Keratinocyte (primary cell): ENCODE data around the gene TSPAN18. TPM values are rescaled to one million over a fixed set of nuclear protein-coding genes. Genes with fewer than 3 reads are reported as not detected.

Experiments used
- DNase-seq: peaks from one replicate; pipeline ENCODE4 v3.0.0-alpha.2; 2011; ENCODE audit warnings: low read depth, missing footprints, low spot score
- FAIRE-seq: peaks from 2 replicates; lab custom pipeline; 2011; peaks lifted over from hg19 to GRCh38; lab: Jason Lieb, UNC
- H2AFZ ChIP-seq: 2 replicates; pipeline ENCODE4 v1.6.0; 2012; ENCODE audit warnings: low read length, control low read depth, inconsistent platforms; ENCODE audit not compliant: control insufficient read depth
- H3K27ac ChIP-seq: 2 replicates; pipeline ENCODE4 v1.5.1; 2011; ENCODE audit warnings: low read length; ENCODE audit not compliant: control insufficient read depth, insufficient read depth
- H3K27me3 ChIP-seq: 3 replicates; pipeline ENCODE4 v1.6.0; 2011; ENCODE audit warnings: low read length; ENCODE audit not compliant: control insufficient read depth, insufficient read depth; ENCODE audit errors: extremely low read depth
- H3K36me3 ChIP-seq, 2 experiments: 2 replicates in 1 of 2; 3 replicates in 1 of 2; pipeline ENCODE4 v1.5.1; 2011; ENCODE audit warnings: low read length in 2 of 2, mild to moderate bottlenecking in 1 of 2; ENCODE audit not compliant: control insufficient read depth in 2 of 2, insufficient read depth in 2 of 2; ENCODE audit errors: extremely low read depth in 1 of 2
- H3K4me1 ChIP-seq: 3 replicates; pipeline ENCODE4 v1.5.1; 2011; ENCODE audit warnings: low read length; ENCODE audit not compliant: control insufficient read depth, insufficient read depth; ENCODE audit errors: extremely low read depth
- H3K4me2 ChIP-seq: 3 replicates; pipeline ENCODE4 v1.6.0; 2011; ENCODE audit warnings: low read depth, low read length; ENCODE audit not compliant: control insufficient read depth, insufficient read depth; ENCODE audit errors: extremely low read depth
- H3K4me3 ChIP-seq, 3 experiments: fragments of 200-600 bp in 1 of 3; sonication (generic) in 1 of 3; 2 replicates in 2 of 3; 3 replicates in 1 of 3; pipeline ENCODE4 v1.5.1; 2011 to 2016; ENCODE audit warnings: low read length in 3 of 3, mild to moderate bottlenecking in 3 of 3, control low read depth in 2 of 3, inconsistent platforms in 1 of 3, low read depth in 1 of 3, mixed read lengths in 1 of 3, mixed run types in 1 of 3, moderate library complexity in 1 of 3; ENCODE audit not compliant: control insufficient read depth in 2 of 3, insufficient read depth in 2 of 3; ENCODE audit errors: extremely low read depth in 1 of 3
- H3K79me2 ChIP-seq: 2 replicates; pipeline ENCODE4 v1.6.0; 2012; ENCODE audit warnings: low read length; ENCODE audit not compliant: control insufficient read depth, insufficient read depth
- H3K9ac ChIP-seq: 3 replicates; pipeline ENCODE4 v1.6.0; 2011; ENCODE audit warnings: low read length; ENCODE audit not compliant: control insufficient read depth, insufficient read depth; ENCODE audit errors: extremely low read depth
- H3K9me1 ChIP-seq: 3 replicates; pipeline ENCODE4 v1.6.0; 2011; ENCODE audit warnings: low read length; ENCODE audit not compliant: control insufficient read depth, insufficient read depth; ENCODE audit errors: extremely low read depth
- H3K9me3 ChIP-seq: 2 replicates; pipeline ENCODE4 v1.5.1; 2012; ENCODE audit warnings: low read depth, low read length; ENCODE audit not compliant: control insufficient read depth
- H4K20me1 ChIP-seq: 3 replicates; pipeline ENCODE4 v1.6.0; 2011; ENCODE audit warnings: low read length; ENCODE audit not compliant: control insufficient read depth, insufficient read depth; ENCODE audit errors: extremely low read depth
- EZH2 ChIP-seq: IDR thresholded peaks from one replicate; pipeline ENCODE4 v1.6.1; 2012; ENCODE audit warnings: inconsistent platforms, mild to moderate bottlenecking, low read length, moderate library complexity
- dilution Hi-C: fragments of 300-500 bp; cut with MboI; formaldehyde crosslinking; loops from one replicate; pipeline ENCODE4 v1.7.0; 2020; ENCODE audit warnings: low sequenced_read_pairs; ENCODE audit not compliant: extremely low pct_ligation_motif_present
- polyA plus RNA-seq, 5 experiments: library from polyadenylated mRNA; depleted of rRNA in 3 of 5; stranded (reverse) in 3 of 5; stranded (forward) in 1 of 5; unstranded in 1 of 5; fragments of >200 nt; gene quantifications; 1 replicate in 1 of 5; 2 replicates in 3 of 5; 3 replicates in 1 of 5; pipeline versions ENCODE4 v1.2.1 to v1.2.3, GENCODE V29; 2011 to 2012; ENCODE audit warnings: missing spikeins in 2 of 5, low read depth in 1 of 5, low replicate concordance in 1 of 5
- TF ChIP-seq, protein P1 (sequence below), 3 experiments: IDR thresholded peaks in 1 of 3; conservative IDR thresholded peaks in 1 of 3; optimal IDR thresholded peaks in 1 of 3; 2 replicates in 2 of 3; 3 replicates in 1 of 3; pipeline versions ENCODE3 to v1.5.1; 2011; ENCODE audit warnings: low read length in 3 of 3, mild to moderate bottlenecking in 3 of 3, moderate library complexity in 2 of 3, control low read depth in 1 of 3, inconsistent platforms in 1 of 3; ENCODE audit not compliant: insufficient read depth in 2 of 3; ENCODE audit errors: extremely low read depth in 1 of 3

Gene TSPAN18
- polyA plus RNA-seq, 1 donor (not counting 4 experiments of a cell fraction or from before 2014, with no cell fraction given) = not detected

DNA sequence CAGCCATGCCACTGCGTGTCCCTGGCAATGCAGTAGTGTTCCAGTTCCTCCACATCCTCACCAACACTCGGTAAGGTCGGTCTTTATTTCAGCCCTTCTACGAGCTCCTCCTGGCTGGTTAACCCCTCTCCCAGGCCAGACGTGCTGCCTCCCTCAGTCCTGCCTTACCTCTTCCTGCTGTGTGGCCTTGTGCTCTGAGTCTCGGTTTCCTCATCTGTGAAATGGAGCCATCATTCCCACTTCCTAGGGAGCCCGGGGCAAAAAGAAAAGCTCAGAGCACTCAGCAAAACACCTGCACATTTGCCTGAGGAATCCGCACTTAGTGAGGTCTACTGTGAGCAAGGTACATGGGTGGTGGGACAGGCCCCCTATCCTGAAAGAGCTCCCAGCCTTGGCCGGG lies 214.1 kb downstream of the TSPAN18 start:
- Histone ChIP-seq H3K27ac (no peak overlapping the region), H2AFZ (no peak overlapping the region), H3K79me2 (peaks cover 11% of the 10 kb centered on the region), H3K36me3 (peaks cover 3 to 7% of the 10 kb centered on the region in 2 experiments), H3K9me3 (no peaks in the 10 kb centered on the region), H3K4me2 (no peak overlapping the region), H4K20me1 (peaks cover 19% of the 10 kb centered on the region), H3K4me3 (no peak overlapping the region), H3K27me3 (no peaks in the 10 kb centered on the region), H3K9me1 (no peaks in the 10 kb centered on the region), H3K9ac (no peak overlapping the region), H3K4me1 (peaks cover 16% of the 10 kb centered on the region)
- FAIRE-seq (no peak), DNase-seq (no peak)
- TF ChIP-seq EZH2 = no peak
- TF ChIP-seq, protein P1, sequence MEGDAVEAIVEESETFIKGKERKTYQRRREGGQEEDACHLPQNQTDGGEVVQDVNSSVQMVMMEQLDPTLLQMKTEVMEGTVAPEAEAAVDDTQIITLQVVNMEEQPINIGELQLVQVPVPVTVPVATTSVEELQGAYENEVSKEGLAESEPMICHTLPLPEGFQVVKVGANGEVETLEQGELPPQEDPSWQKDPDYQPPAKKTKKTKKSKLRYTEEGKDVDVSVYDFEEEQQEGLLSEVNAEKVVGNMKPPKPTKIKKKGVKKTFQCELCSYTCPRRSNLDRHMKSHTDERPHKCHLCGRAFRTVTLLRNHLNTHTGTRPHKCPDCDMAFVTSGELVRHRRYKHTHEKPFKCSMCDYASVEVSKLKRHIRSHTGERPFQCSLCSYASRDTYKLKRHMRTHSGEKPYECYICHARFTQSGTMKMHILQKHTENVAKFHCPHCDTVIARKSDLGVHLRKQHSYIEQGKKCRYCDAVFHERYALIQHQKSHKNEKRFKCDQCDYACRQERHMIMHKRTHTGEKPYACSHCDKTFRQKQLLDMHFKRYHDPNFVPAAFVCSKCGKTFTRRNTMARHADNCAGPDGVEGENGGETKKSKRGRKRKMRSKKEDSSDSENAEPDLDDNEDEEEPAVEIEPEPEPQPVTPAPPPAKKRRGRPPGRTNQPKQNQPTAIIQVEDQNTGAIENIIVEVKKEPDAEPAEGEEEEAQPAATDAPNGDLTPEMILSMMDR (optimal IDR thresholded peaks at IDR 0.05 in 1 of 3, IDR thresholded peaks at IDR 0.05 in 1 of 3, conservative IDR thresholded peaks at IDR 0.05 in 1 of 3; ENCODE audit: extremely low read depth in 1 of 3, insufficient read depth in 2 of 3, low read length in 3 of 3) = no peak
- dilution Hi-C loops = loop anchor here (25.0 kb wide), 1 partner anchor 396 kb away; no protein-coding TSS in a partner anchor

DNA sequence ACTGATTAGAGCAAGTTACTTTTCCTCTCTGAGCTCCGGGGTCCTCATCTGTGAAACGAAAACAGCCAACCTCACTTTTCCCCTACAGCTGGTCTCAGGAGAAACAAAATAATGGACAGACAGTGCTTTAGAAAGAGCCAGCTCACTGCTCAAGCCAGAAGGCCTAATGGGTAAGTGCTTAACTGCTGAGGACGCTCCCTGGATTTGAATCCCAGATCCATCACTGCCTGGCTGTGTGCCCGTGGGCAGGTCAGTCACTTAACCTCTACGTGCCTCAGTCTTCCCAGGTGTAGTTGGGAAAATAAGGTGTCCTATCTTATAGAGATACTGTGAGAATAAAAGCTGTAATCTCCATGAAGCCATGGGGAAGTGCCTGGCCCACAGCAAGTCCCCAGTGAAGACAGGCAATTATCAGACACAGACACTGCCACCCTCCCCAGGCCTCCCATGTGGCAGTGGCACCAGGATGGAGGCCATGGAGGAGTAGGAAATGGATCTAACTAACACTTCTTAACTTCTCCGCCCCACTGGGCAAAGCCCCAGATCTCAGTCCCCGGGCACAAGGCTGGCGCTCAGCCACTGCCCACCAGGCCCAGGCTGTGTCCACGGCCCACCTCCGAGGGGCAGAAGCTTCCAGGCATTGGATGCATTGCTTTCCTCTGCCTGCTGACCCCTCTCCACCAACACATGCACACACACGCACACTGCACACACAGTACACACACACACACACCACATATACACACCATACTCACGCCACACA lies 214.7 kb downstream of the TSPAN18 start:
- no peaks in the 10 kb centered on the region for H3K27me3 ChIP-seq
- H3K4me3 ChIP-seq = no peak overlapping the region
- DNase-seq = no peak
- H3K79me2 ChIP-seq = peaks cover 11% of the 10 kb centered on the region
- no peak for TF ChIP-seq EZH2
- TF ChIP-seq, protein P1 (optimal IDR thresholded peaks at IDR 0.05 in 1 of 3, IDR thresholded peaks at IDR 0.05 in 1 of 3, conservative IDR thresholded peaks at IDR 0.05 in 1 of 3; ENCODE audit: extremely low read depth in 1 of 3, insufficient read depth in 2 of 3, low read length in 3 of 3) = no peak
- no peak overlapping the region for H3K9ac ChIP-seq
- H2AFZ ChIP-seq = no peak overlapping the region
- no peak overlapping the region for H3K4me2 ChIP-seq
- peaks cover 19% of the 10 kb centered on the region for H4K20me1 ChIP-seq
- H3K9me3 ChIP-seq = no peaks in the 10 kb centered on the region
- H3K9me1 ChIP-seq = no peaks in the 10 kb centered on the region
- FAIRE-seq = no peak
- dilution Hi-C loops = loop anchor here (25.0 kb wide), 1 partner anchor 396 kb away; no protein-coding TSS in a partner anchor
- no peak overlapping the region for H3K27ac ChIP-seq
- peaks cover 16% of the 10 kb centered on the region for H3K4me1 ChIP-seq
- peaks cover 7% of the 10 kb centered on the region in 2 experiments for H3K36me3 ChIP-seq
